ENCODE data around the gene MAPK12. TPM values are rescaled to one million over a fixed set of nuclear protein-coding genes. Genes with fewer than 3 reads are reported as not detected.

MAPK12 gene
- polyA plus RNA-seq, 1 experiment: 26.6 TPM

- no peak for DNase-seq (ENCODE audit: low read depth, low spot score)
- ChIA-PET POLR2A (no interaction called here), CTCF (interaction anchor here (1.2 kb wide), 1 partner anchor 94 kb away, joined by 6 read pairs; no protein-coding TSS in a partner anchor)
- no peaks in the 10 kb centered on the region for H3K27me3 ChIP-seq (ENCODE audit: control insufficient read depth, insufficient read depth, low read length)
- peaks cover 4% of the 10 kb centered on the region; the same call in 1 of the 2 replicates for H3K9me3 ChIP-seq (ENCODE audit: control insufficient read depth, insufficient read depth, low read length)
- H3K4me3 ChIP-seq (ENCODE audit: low read depth, low read length): no peak overlapping the region
- H3K27ac ChIP-seq (ENCODE audit: low read depth, low read length): no peak overlapping the region
- no peak for TF ChIP-seq CTCF (IDR thresholded peaks at IDR 0.05; ENCODE audit: low read depth, low read length)
These were observed 13.7 kb downstream of the MAPK12 start for GRCh38 chr22:50247748-50248147.

GRCh38 chr22:50246242-50247175 lies 15.0 kb downstream of the MAPK12 start:
- Histone ChIP-seq H3K27ac (ENCODE audit: low read depth, low read length) (no peak overlapping the region), H3K4me3 (ENCODE audit: low read depth, low read length) (peak overlapping the region; percentile 4; the same call in 1 of the 2 replicates), H3K9me3 (ENCODE audit: control insufficient read depth, insufficient read depth, low read length) (peaks cover 4% of the 10 kb centered on the region; the same call in 1 of the 2 replicates), H3K27me3 (ENCODE audit: control insufficient read depth, insufficient read depth, low read length) (no peaks in the 10 kb centered on the region)
- CTCF ChIA-PET: interaction anchor here (1.2 kb wide), 1 partner anchor 95 kb away, joined by 6 read pairs; no protein-coding TSS in a partner anchor
- TF ChIP-seq CTCF (IDR thresholded peaks at IDR 0.05; ENCODE audit: low read depth, low read length): no peak
- no peak for DNase-seq (ENCODE audit: low read depth, low spot score)
- POLR2A ChIA-PET: interaction anchor here (0.8 kb wide), 1 partner anchor 21 kb away, joined by 3 read pairs; no protein-coding TSS in a partner anchor

GRCh38 chr22:50245214-50246072 lies 16.0 kb downstream of the MAPK12 start:
- Histone ChIP-seq H3K27me3 (ENCODE audit: control insufficient read depth, insufficient read depth, low read length) (no peaks in the 10 kb centered on the region), H3K27ac (ENCODE audit: low read depth, low read length) (peak overlapping the region; percentile 77), H3K4me3 (ENCODE audit: low read depth, low read length) (peak overlapping the region; percentile 98), H3K9me3 (ENCODE audit: control insufficient read depth, insufficient read depth, low read length) (peaks cover 4% of the 10 kb centered on the region; the same call in 1 of the 2 replicates)
- no peak for DNase-seq (ENCODE audit: low read depth, low spot score)
- TF ChIP-seq CTCF (IDR thresholded peaks at IDR 0.05; ENCODE audit: low read depth, low read length): no peak
- ChIA-PET CTCF (no interaction called here), POLR2A (no interaction called here)

- ChIA-PET CTCF (interaction anchor here (1.0 kb wide), 2 partner anchors 23 to 97 kb away, joined by 3 to 6 read pairs; no protein-coding TSS in a partner anchor), POLR2A (interaction anchor here (1.0 kb wide), 1 partner anchor 18 kb away, joined by 3 read pairs; no protein-coding TSS in a partner anchor)
- DNase-seq (ENCODE audit: low read depth, low spot score): peak; percentile 59
These were observed 16.9 kb downstream of the MAPK12 start, which contains the start of gene TUBGCP6 for GRCh38 chr22:50244420-50245213. Gene TUBGCP6, minus strand, starts transcription at chr22:50245023. Its CDS starts 564 bp downstream, at chr22:50244459.

More at GRCh38 chr22:50244420-50245213, 16.9 kb downstream of the MAPK12 start, which contains the start of gene TUBGCP6:
- H3K27me3 ChIP-seq (ENCODE audit: control insufficient read depth, insufficient read depth, low read length): no peaks in the 10 kb centered on the region
- peak; percentile 25; the same call in 1 of the 2 replicates for TF ChIP-seq CTCF (IDR thresholded peaks at IDR 0.05; ENCODE audit: low read depth, low read length)
- H3K27ac ChIP-seq (ENCODE audit: low read depth, low read length): peak within 1 kb of the TSS; percentile 77
- H3K9me3 ChIP-seq (ENCODE audit: control insufficient read depth, insufficient read depth, low read length): peaks cover 4% of the 10 kb centered on the region; the same call in 1 of the 2 replicates
- H3K4me3 ChIP-seq (ENCODE audit: low read depth, low read length): peak within 1 kb of the TSS; percentile 98

Data from AG04450 (cell line).